ENCODE measurements around the gene WDR93. TPM values are rescaled to one million over a fixed set of nuclear protein-coding genes. Genes with fewer than 3 reads are reported as not detected.

The WDR93 gene
- total and polyA plus RNA-seq, 2 experiments from 2014 or later: 0.13 TPM; not detected in 1

- Histone ChIP-seq H3K27me3 (no peaks in the 10 kb centered on the region), H3K27ac (no peak overlapping the region), H2AFZ (no peak overlapping the region), H3K9me2 (replicated peaks; ENCODE audit: insufficient read depth) (no peaks in the 10 kb centered on the region), H3K36me3 (replicated peaks; ENCODE audit: insufficient read depth, low read depth) (no peaks in the 10 kb centered on the region), H3K4me1 (ENCODE audit: insufficient read depth) (peaks cover 26% of the 10 kb centered on the region), H3K9me3 (ENCODE audit: low read depth) (no peaks in the 10 kb centered on the region), H3K4me3 (no peak overlapping the region), H3K79me2 (no peaks in the 10 kb centered on the region), H4K20me1 (ENCODE audit: insufficient read depth, poor library complexity, severe bottlenecking) (no peaks in the 10 kb centered on the region), H3K4me2 (no peak overlapping the region)
- TF ChIP-seq CTCF (IDR thresholded peaks at IDR 0.05; ENCODE audit: poor library complexity) (no peak), EZH2phosphoT487 (IDR thresholded peaks at IDR 0.05; ENCODE audit: low read depth, severe bottlenecking, unreplicated experiment) (no peak), EZH2 (IDR thresholded peaks at IDR 0.05; ENCODE audit: borderline replicate concordance) (no peak)
- DNase-seq (ENCODE audit: low spot score): no peak
- WGBS (ENCODE audit: low lambda C conversion rate, missing lambda C conversion rate): 94% methylated on average over 4 of the region's 4 CpGs
Measured at GRCh38 chr15:89778861-89779260, 88.2 kb downstream of the WDR93 start.

DNA sequence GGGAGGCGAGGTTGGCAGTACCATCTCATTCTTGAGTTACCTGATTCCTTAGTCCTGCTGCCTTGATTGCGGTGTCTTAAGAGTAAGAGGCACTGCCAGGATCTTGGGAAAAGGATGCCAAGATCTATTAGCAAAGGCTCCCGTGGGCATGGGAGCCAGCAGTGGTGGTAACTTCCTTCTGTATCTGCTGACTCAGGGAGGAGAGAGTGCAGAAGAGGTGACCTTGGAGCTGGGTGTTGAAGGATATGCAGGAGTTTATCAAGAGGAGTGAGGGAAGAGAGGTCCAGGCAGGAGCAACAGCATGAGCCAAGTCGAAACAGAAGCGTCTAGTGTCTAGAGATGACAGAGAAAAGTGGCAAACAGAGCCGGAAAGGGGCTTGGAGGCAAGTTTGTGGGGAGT is 90.0 kb downstream of the WDR93 start:
- DNase-seq (ENCODE audit: low spot score): no peak
- Histone ChIP-seq H3K9me2 (replicated peaks; ENCODE audit: insufficient read depth) (no peaks in the 10 kb centered on the region), H3K9me3 (ENCODE audit: low read depth) (no peaks in the 10 kb centered on the region), H3K4me2 (no peak overlapping the region), H3K27me3 (no peaks in the 10 kb centered on the region), H3K36me3 (replicated peaks; ENCODE audit: insufficient read depth, low read depth) (no peaks in the 10 kb centered on the region), H2AFZ (no peak overlapping the region), H3K4me3 (no peak overlapping the region), H3K79me2 (no peaks in the 10 kb centered on the region), H4K20me1 (ENCODE audit: insufficient read depth, poor library complexity, severe bottlenecking) (no peaks in the 10 kb centered on the region), H3K27ac (no peak overlapping the region), H3K4me1 (ENCODE audit: insufficient read depth) (peaks cover 39% of the 10 kb centered on the region)
- WGBS (ENCODE audit: low lambda C conversion rate, missing lambda C conversion rate): 87% methylated on average over 6 of the region's 6 CpGs
- no peak for TF ChIP-seq EZH2phosphoT487 (IDR thresholded peaks at IDR 0.05; ENCODE audit: low read depth, severe bottlenecking, unreplicated experiment)
- TF ChIP-seq CTCF (IDR thresholded peaks at IDR 0.05; ENCODE audit: poor library complexity): no peak
- no peak for TF ChIP-seq EZH2 (IDR thresholded peaks at IDR 0.05; ENCODE audit: borderline replicate concordance)

- H2AFZ ChIP-seq: no peak overlapping the region
- no peak overlapping the region for H3K4me3 ChIP-seq
- H4K20me1 ChIP-seq (ENCODE audit: insufficient read depth, poor library complexity, severe bottlenecking): no peaks in the 10 kb centered on the region
- peaks cover 37% of the 10 kb centered on the region for H3K4me1 ChIP-seq (ENCODE audit: insufficient read depth)
- no peaks in the 10 kb centered on the region for H3K27me3 ChIP-seq
- H3K9me3 ChIP-seq (ENCODE audit: low read depth): no peaks in the 10 kb centered on the region
- no peak for TF ChIP-seq EZH2 (IDR thresholded peaks at IDR 0.05; ENCODE audit: borderline replicate concordance)
- no peak for TF ChIP-seq EZH2phosphoT487 (IDR thresholded peaks at IDR 0.05; ENCODE audit: low read depth, severe bottlenecking, unreplicated experiment)
- no peak for TF ChIP-seq CTCF (IDR thresholded peaks at IDR 0.05; ENCODE audit: poor library complexity)
- H3K9me2 ChIP-seq (replicated peaks; ENCODE audit: insufficient read depth): no peaks in the 10 kb centered on the region
- peak overlapping the region; percentile 76 for H3K27ac ChIP-seq
- DNase-seq (ENCODE audit: low spot score): no peak
- 85% methylated on average over 6 of the region's 6 CpGs for WGBS (ENCODE audit: low lambda C conversion rate, missing lambda C conversion rate)
- H3K36me3 ChIP-seq (replicated peaks; ENCODE audit: insufficient read depth, low read depth): no peaks in the 10 kb centered on the region
- no peak overlapping the region for H3K4me2 ChIP-seq
- no peaks in the 10 kb centered on the region for H3K79me2 ChIP-seq
Measured at GRCh38 chr15:89781055-89781454, 90.4 kb downstream of the WDR93 start.
